ENCODE results near the gene VPS41.

VPS41 gene

DNA sequence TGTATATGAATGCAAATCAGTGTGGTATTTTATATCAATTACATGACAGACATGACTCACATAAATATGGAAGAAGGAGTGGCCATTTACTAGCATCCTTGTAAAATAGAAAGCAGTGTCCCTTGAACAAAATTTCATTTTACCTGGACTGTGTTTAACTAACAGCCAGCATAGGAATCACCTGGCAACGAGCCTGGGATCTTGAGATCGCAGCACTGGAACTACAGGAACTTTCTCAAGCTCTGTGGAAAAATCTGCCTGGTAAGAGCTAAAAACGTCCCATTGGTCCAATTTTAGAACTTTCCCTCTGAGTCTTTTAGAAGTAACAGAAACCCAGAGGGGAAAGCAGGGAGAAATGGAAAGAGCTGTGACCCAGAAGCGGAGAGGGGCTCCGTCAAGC lies 208.9 kb downstream of the VPS41 start:
- ChIA-PET CTCF (interaction anchor here (1.5 kb wide), 1 partner anchor 248 kb away, joined by 4 read pairs; no protein-coding TSS in a partner anchor), POLR2A (no interaction called here)
- TF ChIP-seq, protein P1, sequence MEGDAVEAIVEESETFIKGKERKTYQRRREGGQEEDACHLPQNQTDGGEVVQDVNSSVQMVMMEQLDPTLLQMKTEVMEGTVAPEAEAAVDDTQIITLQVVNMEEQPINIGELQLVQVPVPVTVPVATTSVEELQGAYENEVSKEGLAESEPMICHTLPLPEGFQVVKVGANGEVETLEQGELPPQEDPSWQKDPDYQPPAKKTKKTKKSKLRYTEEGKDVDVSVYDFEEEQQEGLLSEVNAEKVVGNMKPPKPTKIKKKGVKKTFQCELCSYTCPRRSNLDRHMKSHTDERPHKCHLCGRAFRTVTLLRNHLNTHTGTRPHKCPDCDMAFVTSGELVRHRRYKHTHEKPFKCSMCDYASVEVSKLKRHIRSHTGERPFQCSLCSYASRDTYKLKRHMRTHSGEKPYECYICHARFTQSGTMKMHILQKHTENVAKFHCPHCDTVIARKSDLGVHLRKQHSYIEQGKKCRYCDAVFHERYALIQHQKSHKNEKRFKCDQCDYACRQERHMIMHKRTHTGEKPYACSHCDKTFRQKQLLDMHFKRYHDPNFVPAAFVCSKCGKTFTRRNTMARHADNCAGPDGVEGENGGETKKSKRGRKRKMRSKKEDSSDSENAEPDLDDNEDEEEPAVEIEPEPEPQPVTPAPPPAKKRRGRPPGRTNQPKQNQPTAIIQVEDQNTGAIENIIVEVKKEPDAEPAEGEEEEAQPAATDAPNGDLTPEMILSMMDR (IDR thresholded peaks at IDR 0.05; ENCODE audit: insufficient read depth, low read length, missing control alignments) = no peak
- no peak for DNase-seq (ENCODE audit: low read depth, low spot score)
- H3K4me3 ChIP-seq (ENCODE audit: low read depth, low read length) = no peak overlapping the region

DNA sequence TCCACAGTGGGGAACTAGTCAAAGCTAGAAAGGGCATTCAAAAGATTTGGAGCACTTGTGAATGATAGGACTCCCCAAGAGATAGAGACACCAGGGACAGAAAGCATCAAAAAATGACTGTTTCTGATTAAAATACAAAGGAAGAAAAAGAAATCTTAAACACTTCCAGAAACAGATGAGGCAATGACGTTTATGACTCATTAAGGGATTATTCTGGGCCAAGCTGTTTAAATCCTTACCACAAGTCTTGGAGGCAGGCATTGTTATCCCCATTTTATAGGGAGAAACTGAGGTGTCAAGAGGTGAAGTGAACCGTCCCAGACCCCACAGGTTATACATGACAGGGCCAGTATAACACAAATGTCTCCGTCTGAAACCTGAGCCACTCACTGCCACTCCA lies 209.5 kb downstream of the VPS41 start:
- TF ChIP-seq, protein P1 (IDR thresholded peaks at IDR 0.05; ENCODE audit: insufficient read depth, low read length, missing control alignments) = no peak
- peak; percentile 14 for DNase-seq (ENCODE audit: low read depth, low spot score)
- ChIA-PET POLR2A (no interaction called here), CTCF (interaction anchor here (0.5 to 1.8 kb wide), 3 partner anchors 40 to 293 kb away, joined by 3 to 7 read pairs (median 4); no protein-coding TSS in a partner anchor)
- H3K4me3 ChIP-seq (ENCODE audit: low read depth, low read length) = no peak overlapping the region

DNA sequence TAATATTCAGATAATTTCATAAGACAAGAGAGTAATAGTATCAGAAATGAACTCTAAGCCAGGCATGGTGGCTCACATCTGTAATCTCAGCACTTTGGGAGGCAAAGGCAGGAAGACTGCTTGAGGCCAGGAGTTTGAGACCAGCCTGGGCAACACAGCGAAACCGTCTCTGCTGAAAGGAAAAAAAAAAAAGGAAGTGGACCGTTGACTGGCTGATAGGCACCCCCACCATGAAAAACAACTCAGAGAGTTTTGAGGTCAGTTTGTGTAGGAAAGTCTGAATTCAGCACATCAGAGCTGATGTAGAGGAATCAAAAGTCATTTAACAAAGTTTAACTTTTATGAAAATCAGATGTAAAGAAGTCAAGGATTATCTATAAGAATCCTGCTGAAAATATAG lies 214.7 kb downstream of the VPS41 start:
- TF ChIP-seq, protein P1 (IDR thresholded peaks at IDR 0.05; ENCODE audit: insufficient read depth, low read length, missing control alignments) = no peak
- ChIA-PET POLR2A (no interaction called here), CTCF (no interaction called here)

DNA sequence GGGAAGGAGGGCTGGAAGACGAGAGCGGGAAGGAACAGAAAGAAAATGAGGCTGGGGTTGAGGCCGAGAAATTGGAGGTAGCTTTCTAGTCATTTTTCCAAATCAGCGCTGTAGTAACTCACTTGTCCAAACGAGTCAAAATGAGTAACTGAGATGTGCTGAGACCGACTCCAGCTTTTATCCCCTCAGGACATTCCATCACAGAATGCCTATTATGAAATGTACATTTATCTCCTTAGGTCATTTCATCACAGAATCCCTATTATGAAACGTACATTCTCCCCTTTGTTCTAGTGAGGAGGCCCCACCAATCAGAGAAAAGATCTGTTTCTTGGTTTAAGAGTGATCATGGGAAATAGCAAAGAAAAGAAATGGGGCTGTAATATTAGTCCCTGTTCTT lies 222.1 kb downstream of the VPS41 start:
- ChIA-PET CTCF (no interaction called here), POLR2A (no interaction called here)
- DNase-seq (ENCODE audit: low read depth, low spot score) = no peak
- H3K4me3 ChIP-seq (ENCODE audit: low read depth, low read length) = no peak overlapping the region
- TF ChIP-seq, protein P1 (IDR thresholded peaks at IDR 0.05; ENCODE audit: insufficient read depth, low read length, missing control alignments) = no peak

More for the DNA sequence above, 214.7 kb downstream of the VPS41 start:
- H3K4me3 ChIP-seq (ENCODE audit: low read depth, low read length) = no peak overlapping the region
- DNase-seq (ENCODE audit: low read depth, low spot score) = no peak

DNA sequence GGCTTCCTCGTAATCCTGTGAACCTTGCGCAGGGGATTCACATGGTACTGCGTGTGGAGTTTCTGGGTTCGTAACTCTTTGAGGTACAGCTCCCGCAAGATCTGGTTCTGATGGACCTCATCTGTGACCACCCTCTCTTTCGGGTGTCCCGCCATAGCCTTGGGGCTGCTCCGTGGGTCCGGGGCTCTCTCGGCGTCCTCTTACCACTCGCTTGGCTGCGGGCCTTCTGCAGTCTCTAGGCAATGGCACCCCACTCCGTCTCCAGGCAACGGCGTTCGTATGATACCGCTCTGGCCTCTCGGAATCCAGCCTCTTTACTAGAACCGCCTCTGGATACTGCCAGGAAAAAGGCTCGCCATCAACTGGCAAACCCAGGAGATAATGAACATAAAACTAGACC lies 223.1 kb downstream of the VPS41 start:
- TF ChIP-seq, protein P1 (IDR thresholded peaks at IDR 0.05; ENCODE audit: insufficient read depth, low read length, missing control alignments) = no peak
- POLR2A ChIA-PET = no interaction called here
- DNase-seq (ENCODE audit: low read depth, low spot score) = no peak

DNA sequence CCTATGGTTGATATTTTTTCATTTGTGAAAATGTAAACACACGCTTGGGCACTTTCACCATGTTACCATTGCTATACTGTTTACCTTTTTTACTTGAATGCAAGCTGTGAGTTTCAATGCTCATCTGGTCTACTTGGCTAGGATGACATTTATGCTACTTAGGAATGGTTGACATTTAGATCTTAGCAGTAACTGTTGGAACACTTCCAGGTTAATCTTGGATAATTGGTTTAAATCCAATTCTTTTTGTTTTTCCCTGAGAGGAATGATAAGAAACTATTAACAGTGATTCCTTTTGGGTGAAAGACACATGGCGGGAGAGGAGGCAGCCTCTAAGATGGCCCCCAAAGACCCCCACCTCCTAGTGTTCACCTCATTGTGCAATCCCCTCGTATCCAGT lies 226.4 kb downstream of the VPS41 start:
- POLR2A ChIA-PET = no interaction called here
- CTCF ChIA-PET = interaction anchor here (0.8 to 1.4 kb wide), 4 partner anchors 16 to 284 kb away, joined by 3 to 6 read pairs (median 4); no protein-coding TSS in a partner anchor
- no peak for DNase-seq (ENCODE audit: low read depth, low spot score)
- no peak overlapping the region for H3K4me3 ChIP-seq (ENCODE audit: low read depth, low read length)
- TF ChIP-seq, protein P1 (IDR thresholded peaks at IDR 0.05; ENCODE audit: insufficient read depth, low read length, missing control alignments) = no peak

More for the DNA sequence above, 223.1 kb downstream of the VPS41 start:
- no peak overlapping the region for H3K4me3 ChIP-seq (ENCODE audit: low read depth, low read length)
- CTCF ChIA-PET = no interaction called here
